ENCODE data around the gene AIRE.

- TF ChIP-seq, protein P1, sequence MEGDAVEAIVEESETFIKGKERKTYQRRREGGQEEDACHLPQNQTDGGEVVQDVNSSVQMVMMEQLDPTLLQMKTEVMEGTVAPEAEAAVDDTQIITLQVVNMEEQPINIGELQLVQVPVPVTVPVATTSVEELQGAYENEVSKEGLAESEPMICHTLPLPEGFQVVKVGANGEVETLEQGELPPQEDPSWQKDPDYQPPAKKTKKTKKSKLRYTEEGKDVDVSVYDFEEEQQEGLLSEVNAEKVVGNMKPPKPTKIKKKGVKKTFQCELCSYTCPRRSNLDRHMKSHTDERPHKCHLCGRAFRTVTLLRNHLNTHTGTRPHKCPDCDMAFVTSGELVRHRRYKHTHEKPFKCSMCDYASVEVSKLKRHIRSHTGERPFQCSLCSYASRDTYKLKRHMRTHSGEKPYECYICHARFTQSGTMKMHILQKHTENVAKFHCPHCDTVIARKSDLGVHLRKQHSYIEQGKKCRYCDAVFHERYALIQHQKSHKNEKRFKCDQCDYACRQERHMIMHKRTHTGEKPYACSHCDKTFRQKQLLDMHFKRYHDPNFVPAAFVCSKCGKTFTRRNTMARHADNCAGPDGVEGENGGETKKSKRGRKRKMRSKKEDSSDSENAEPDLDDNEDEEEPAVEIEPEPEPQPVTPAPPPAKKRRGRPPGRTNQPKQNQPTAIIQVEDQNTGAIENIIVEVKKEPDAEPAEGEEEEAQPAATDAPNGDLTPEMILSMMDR (IDR thresholded peaks at IDR 0.05): no peak
- TF ChIP-seq NR2C2 (CRISPR knock-in tag; IDR thresholded peaks at IDR 0.05) (no peak), MAX (CRISPR knock-in tag; IDR thresholded peaks at IDR 0.05) (no peak), ATF2 (CRISPR knock-in tag; IDR thresholded peaks at IDR 0.05; ENCODE audit: borderline replicate concordance, low read depth) (no peak)
- TF ChIP-seq, protein P2, sequence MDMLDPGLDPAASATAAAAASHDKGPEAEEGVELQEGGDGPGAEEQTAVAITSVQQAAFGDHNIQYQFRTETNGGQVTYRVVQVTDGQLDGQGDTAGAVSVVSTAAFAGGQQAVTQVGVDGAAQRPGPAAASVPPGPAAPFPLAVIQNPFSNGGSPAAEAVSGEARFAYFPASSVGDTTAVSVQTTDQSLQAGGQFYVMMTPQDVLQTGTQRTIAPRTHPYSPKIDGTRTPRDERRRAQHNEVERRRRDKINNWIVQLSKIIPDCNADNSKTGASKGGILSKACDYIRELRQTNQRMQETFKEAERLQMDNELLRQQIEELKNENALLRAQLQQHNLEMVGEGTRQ (CRISPR knock-in tag; IDR thresholded peaks at IDR 0.05): no peak
Observed at GRCh38 chr21:44301141-44301540, 15.5 kb downstream of the AIRE start.
